Measurements from ENCODE around the gene ESYT3.

DNA sequence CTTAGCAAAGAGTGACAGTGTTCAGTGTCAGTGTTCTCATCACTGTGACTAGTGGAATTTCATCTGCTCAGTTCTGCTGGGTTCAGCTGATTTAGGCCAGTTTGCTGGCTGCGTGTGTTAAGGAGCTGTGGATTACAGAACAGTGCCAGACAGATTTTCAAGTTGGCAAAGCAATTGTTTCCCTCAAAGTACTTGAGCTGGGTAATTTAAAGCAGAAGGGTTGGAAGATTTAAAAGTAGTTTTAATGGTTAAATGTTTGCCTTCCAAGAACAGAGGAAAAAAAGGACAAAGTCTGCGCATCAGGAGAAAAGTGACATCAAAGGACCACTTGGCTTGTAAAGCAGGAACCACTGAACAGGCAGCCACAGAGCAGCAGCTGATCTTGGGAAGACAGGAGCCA lies 8.7 kb downstream of the ESYT3 start:
- no peak for TF ChIP-seq POLR2A (IDR thresholded peaks at IDR 0.05)
- TF ChIP-seq, protein P1, sequence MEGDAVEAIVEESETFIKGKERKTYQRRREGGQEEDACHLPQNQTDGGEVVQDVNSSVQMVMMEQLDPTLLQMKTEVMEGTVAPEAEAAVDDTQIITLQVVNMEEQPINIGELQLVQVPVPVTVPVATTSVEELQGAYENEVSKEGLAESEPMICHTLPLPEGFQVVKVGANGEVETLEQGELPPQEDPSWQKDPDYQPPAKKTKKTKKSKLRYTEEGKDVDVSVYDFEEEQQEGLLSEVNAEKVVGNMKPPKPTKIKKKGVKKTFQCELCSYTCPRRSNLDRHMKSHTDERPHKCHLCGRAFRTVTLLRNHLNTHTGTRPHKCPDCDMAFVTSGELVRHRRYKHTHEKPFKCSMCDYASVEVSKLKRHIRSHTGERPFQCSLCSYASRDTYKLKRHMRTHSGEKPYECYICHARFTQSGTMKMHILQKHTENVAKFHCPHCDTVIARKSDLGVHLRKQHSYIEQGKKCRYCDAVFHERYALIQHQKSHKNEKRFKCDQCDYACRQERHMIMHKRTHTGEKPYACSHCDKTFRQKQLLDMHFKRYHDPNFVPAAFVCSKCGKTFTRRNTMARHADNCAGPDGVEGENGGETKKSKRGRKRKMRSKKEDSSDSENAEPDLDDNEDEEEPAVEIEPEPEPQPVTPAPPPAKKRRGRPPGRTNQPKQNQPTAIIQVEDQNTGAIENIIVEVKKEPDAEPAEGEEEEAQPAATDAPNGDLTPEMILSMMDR (IDR thresholded peaks at IDR 0.05) = no peak
- no peak for TF ChIP-seq POLR2AphosphoS5 (IDR thresholded peaks at IDR 0.05)

Measured in breast epithelium (tissue), 3 donors.